A172 (cell line): Measurements from ENCODE around the gene CD300A. TPM values are rescaled to one million over a fixed set of nuclear protein-coding genes. Genes with fewer than 3 reads are reported as not detected.
A peak's percentile ranks its signal among the peaks of the same experiment; 100 is the strongest.
"Not testable (repeated sequence)": the region's sequence is repeated elsewhere in the genome, so short reads cannot be mapped to it uniquely, and the experiment has no call there.

Experiments used
- DNase-seq: peaks from one replicate; pipeline ENCODE4 v3.0.0-alpha.2; 2015; ENCODE audit warnings: low spot score
- total RNA-seq: library from RNA; depleted of rRNA; stranded (reverse); fragments of >200 nt; shearing (Covaris generic); gene quantifications from 2 replicates; pipeline ENCODE4 v1.2.3, GENCODE V29; 2014

CD300A gene
- total RNA-seq, 1 experiment from 2014 or later: not detected

- peak; percentile 16 for DNase-seq
Observed at GRCh38 chr17:74478420-74479100, 12.1 kb downstream of the CD300A start.

DNA sequence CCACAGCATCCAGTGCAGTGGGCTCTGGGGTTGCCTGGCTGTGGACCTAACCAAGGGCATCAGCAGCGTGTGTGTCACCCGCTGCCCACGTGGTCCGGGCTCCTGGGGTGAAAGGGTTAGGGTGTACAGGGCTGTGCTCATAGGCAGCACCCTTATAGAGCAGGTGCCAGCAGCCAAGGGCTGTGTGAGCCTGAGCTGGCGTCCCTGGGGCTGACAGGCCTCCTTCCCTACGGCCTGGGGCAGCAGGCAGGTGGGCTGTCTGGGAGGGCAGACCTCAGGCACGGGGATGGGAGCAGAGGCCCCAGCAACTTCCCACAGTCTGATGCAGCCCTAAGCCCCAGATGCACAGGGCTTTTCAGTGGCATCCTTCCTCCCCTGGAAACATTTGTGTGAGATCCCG is 13.9 kb downstream of the CD300A start:
- DNase-seq: no peak

DNA sequence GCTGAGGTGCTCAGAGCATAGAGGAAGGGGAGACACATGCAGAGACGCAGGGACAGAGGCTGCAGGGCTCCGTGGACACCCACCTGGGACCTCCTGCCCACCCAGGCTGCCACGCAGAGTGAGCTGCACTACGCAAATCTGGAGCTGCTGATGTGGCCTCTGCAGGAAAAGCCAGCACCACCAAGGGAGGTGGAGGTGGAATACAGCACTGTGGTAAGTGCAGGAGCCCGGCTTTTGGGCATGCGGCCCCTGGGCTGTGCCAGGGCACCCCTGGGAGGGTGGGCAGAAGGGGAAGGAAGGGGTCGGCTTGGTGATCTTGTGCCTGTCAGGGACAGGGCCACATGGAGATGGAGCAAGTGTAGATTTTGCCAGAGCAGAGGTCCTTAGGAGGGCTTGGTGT is 15.2 kb downstream of the CD300A start:
- DNase-seq: no peak

DNA sequence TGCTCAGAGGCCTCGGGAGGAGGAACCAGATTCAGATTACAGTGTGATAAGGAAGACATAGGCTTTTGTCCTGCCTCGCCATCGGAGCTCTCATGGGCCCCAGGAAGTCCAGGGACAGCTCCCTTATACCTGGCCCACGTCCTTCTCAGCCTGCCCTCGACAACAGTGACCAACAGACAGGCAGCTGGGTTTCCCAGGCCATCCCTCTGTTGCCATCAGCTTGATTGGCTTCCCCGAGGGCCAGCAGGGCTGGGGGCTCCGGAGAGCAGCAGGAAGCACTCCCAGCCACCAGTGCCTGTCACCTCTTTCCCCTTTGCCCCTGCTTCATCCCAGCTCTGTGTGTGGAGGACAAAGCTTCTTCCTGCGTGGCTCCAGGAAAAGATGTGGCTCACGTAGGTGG is 17.6 kb downstream of the CD300A start:
- no peak for DNase-seq

GRCh38 chr17:74485022-74485743 is 18.7 kb downstream of the CD300A start:
- no peak for DNase-seq

DNA sequence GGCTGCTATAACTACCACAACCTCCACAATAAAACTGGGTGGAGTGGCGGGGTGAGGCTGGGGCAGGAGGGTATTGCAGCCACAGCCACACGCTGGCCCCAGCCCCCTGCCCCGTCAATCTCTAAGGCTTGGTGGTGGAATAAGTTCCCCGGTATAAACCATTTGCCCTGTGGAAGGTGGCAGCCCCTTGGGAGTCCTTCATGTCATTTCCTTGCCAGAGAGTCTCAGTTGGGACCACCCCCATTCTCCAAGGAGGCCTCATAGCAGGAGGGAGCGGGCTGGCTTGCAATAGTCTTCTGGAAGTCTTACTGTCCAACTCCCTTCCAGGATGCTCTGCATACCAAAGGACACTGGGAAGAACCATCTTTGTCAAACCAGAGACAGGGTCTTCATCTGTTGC is 19.4 kb downstream of the CD300A start:
- no peak for DNase-seq

DNA sequence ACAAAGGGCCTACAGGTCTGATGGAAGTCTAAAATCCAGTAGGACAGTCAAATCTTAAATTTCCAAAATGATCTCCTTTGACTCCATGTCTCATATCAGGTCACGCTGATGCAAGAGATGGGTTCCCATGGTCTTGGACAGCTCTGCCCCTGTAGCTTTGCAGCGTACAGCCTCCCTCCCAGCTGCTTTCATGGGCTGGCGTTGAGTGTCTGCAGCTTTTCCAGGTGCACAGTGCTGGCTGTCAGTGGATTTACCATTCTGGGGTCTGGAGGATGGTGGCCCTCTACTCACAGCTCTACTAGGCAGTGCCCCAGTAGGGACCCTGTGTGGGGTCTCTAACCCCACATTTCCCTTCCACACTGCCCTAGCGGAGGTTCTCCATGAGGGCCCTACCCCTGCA is 21.8 kb downstream of the CD300A start:
- not testable (repeated sequence) for DNase-seq

- no peak for DNase-seq
Observed at GRCh38 chr17:74490716-74491115, 24.3 kb downstream of the CD300A start.

- no peak for DNase-seq
Observed at GRCh38 chr17:74491626-74492025, 25.2 kb downstream of the CD300A start.

DNA sequence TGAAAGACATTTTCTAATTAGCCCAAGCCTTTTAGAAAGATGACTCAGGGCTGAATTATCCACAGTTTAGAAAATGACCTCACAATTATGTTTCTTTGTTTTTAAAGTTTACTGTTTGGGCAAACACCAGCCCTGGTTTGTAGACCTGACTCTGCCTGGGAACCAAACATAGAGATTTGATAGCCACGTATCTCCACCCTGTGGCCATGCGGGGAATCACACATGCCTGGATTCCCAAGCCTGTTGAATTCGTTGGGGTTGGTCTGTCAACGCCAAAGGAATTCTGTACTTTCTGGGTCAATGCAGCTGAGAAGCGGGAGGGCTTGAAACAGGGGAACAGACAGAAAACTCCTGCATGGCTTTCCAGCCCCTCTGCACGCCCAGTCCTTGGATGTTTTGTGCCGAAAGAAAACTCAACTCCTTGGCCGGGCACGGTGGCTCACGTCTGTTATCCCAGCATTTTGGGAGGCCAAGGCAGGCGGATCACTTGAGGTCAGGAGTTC is 26.9 kb downstream of the CD300A start:
- DNase-seq: peak; percentile 69

- no peak for DNase-seq
Observed at GRCh38 chr17:74497471-74497870, 31.0 kb downstream of the CD300A start.

DNA sequence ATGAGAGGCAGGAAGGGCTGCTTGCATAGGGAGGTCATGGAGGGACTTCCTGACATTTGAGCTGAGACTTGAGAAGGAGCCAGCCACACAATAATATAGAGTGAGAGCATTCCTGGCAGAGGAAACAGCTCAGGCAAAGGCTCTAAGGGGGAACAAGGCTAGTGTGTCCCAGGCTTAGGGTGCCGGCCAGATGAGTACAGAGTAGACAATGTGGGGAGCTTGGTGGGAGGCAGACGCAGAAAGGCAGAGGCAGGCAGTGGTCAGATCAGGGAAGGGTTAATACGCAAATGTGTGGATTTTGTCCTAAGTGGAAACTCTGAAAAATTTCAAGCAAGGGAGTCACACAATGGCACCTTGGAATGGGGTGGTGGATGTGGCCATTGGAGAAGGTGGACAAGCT is 33.6 kb downstream of the CD300A start:
- DNase-seq: no peak

- DNase-seq: no peak
Observed at GRCh38 chr17:74502861-74503260, 36.4 kb downstream of the CD300A start.

GRCh38 chr17:74503949-74504348 is 37.5 kb downstream of the CD300A start:
- DNase-seq: not testable (repeated sequence)

DNA sequence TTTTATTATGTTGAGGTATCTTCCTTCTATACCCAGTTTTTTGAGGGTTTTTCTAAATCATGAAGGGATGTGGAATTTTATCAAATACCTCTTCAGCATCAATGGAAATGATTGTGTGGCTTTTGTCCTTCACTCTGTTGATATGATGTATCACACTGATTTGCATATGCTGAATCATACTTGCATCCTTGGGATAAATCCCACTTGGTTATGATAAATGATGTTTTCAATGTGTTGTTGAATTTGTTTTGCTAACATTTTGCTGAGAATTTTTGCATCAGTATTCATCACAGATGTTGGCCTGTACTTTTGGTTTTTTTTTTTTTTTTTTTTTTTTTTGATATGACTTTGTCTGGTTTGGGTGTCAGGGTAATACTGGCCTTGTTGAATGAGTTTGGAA is 41.7 kb downstream of the CD300A start:
- DNase-seq: no peak

DNA sequence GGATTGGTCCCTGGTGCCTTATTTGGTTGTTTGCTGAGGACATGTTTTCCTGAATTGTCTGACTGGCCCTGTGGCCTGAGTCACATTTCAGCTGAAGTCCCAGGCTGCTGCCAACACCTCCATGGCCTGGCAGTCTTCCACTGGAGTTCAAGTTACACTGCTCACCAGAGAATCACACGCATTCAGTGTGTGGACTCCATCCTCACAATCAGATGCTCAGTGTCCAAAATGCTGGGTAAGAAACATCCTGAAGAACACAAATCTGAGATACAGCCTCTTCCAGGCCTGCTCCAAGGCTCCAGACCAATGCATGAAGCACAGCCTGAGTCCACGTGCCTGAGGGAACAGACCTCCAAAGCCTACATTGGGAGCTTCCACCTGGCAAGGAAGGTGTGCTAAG is 45.6 kb downstream of the CD300A start:
- peak; percentile 48 for DNase-seq

GRCh38 chr17:74512624-74513091 is 46.2 kb downstream of the CD300A start:
- peak; percentile 82 for DNase-seq

GRCh38 chr17:74513987-74514631 is 47.7 kb downstream of the CD300A start:
- DNase-seq: peak; percentile 26

- DNase-seq: no peak
Observed at GRCh38 chr17:74514632-74515334, 48.3 kb downstream of the CD300A start.

DNA sequence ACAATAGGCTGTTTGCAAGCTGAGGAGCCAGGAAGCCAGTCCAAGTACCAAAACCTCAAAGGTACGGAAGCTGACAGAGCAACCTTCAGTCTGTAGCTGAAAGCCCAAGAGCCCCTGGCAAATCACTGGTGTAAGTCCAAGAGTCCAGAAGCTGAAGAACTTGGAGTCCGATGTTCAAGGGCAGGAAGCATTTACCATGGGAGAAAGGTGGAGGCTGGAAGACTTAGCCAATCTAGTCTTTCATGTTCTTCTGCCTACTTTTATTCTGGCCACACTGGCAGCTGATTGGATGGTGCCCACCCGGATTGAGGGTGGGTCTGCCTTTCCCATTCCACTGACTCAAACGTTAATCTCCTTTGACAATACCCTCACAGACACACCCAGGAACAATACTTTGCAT is 49.5 kb downstream of the CD300A start:
- no peak for DNase-seq

GRCh38 chr17:74516561-74517328 is 50.3 kb downstream of the CD300A start:
- no peak for DNase-seq
